ENCODE results near the gene VANGL1.

VANGL1 gene

GRCh38 chr1:115647919-115648650 lies 6.3 kb downstream of the VANGL1 start:
- Histone ChIP-seq H3K18ac (ENCODE audit: low read depth in 1 of 2, low read length in 2 of 2) (no peak overlapping the region), H3K27ac (ENCODE audit: low read length, poor library complexity, severe bottlenecking) (no peak overlapping the region), H3K14ac (ENCODE audit: low read length in 2 of 2) (no peak overlapping the region), H3K4ac (ENCODE audit: low read depth in 1 of 2, low read length in 2 of 2) (no peak overlapping the region), H2BK120ac (ENCODE audit: low read depth, low read length) (no peak overlapping the region), H2AK5ac (ENCODE audit: low read length, severe bottlenecking) (no peak overlapping the region), H4K8ac (ENCODE audit: low read length) (no peak overlapping the region), H3K36me3 (ENCODE audit: control insufficient read depth in 1 of 2, insufficient read depth in 2 of 2, low read depth in 1 of 2, low read length in 2 of 2) (peaks cover 4 to 14% of the 10 kb centered on the region in 2 experiments), H3K23ac (ENCODE audit: low read length in 2 of 2) (no peak overlapping the region), H4K91ac (ENCODE audit: low read length) (no peak overlapping the region), H3K4me2 (ENCODE audit: low read length, poor library complexity, severe bottlenecking) (no peak overlapping the region), H2BK12ac (ENCODE audit: low read length in 2 of 2) (peak overlapping the region in 1 of 2 experiments; percentile 15), H2AFZ (ENCODE audit: low read depth, low read length) (no peak overlapping the region), H3K9ac (ENCODE audit: low read length) (no peak overlapping the region), H3K9me3 (ENCODE audit: control insufficient read depth, low read length) (no peaks in the 10 kb centered on the region), H3K4me3 (ENCODE audit: insufficient read depth in 1 of 2, low read depth in 1 of 2, low read length in 2 of 2) (no peak overlapping the region), H2BK5ac (ENCODE audit: low read depth, low read length, poor library complexity, severe bottlenecking) (no peak overlapping the region), H3K4me1 (ENCODE audit: control insufficient read depth, insufficient read depth, low read depth, low read length) (peaks cover 19% of the 10 kb centered on the region), H3K79me1 (replicated peaks; ENCODE audit: low read length, poor library complexity, severe bottlenecking) (peaks cover 32% of the 10 kb centered on the region), H3K27me3 (ENCODE audit: control insufficient read depth in 1 of 2, insufficient read depth in 1 of 2, low read length in 2 of 2) (no peaks in the 10 kb centered on the region), H2BK15ac (ENCODE audit: low read depth, poor library complexity, severe bottlenecking) (no peak overlapping the region)
- 94% methylated on average over 3 of the region's 3 CpGs for WGBS
- no peak for DNase-seq

DNA sequence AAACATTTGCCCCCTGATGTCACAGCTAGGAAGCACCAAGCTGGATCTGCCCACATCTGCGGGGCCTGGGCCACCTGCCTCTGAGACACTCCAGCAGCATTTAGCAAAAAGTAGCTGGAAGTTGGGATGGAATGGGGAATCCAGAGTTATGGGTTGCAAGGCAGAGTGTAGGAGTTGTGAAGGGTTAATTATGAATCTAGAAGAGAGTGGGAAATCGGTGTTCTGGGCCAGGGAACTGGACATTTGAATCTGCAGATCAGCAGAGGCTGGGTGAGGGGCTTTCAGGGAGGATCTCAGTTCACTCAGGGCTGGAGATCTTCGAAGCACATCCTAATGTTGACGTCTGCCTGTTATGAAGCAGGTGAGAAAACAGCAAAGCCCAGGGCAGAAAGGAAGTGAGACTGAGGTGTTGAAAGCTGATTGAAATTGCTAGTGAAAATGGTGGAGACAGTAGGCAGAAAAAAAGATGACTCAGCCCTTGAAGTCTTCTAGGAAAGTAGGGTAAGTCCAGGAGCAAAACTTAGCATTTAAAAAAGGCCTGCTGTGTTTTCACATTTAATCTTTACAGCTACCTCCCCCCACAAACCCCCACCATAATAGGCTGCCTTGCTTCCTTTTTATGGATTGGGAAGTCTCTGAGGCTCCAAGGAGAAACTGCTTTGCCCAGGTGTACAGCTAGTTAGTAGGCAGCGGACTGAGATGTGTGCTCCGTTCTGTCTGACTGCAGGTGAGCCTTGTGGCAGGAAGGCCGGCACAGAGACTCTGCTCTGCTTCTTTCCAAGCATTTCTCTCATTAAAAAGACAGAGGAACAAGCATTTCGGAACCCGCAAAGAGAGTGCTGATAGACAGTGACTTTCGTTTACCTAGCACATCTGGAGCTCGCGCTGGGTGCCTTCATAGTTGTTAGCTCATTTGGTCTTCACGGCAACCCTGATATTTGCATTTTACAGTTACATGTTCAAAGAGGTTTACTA lies 7.2 kb downstream of the VANGL1 start:
- Histone ChIP-seq H3K4ac (ENCODE audit: low read depth in 1 of 2, low read length in 2 of 2) (no peak overlapping the region), H2AFZ (ENCODE audit: low read depth, low read length) (no peak overlapping the region), H2BK120ac (ENCODE audit: low read depth, low read length) (no peak overlapping the region), H3K4me1 (ENCODE audit: control insufficient read depth, insufficient read depth, low read depth, low read length) (peaks cover 22% of the 10 kb centered on the region), H3K9me3 (ENCODE audit: control insufficient read depth, low read length) (no peaks in the 10 kb centered on the region), H3K79me1 (replicated peaks; ENCODE audit: low read length, poor library complexity, severe bottlenecking) (peaks cover 38% of the 10 kb centered on the region), H2BK12ac (ENCODE audit: low read length in 2 of 2) (peak overlapping the region in 1 of 2 experiments; percentile 15), H2AK5ac (ENCODE audit: low read length, severe bottlenecking) (peak overlapping the region; percentile 77), H3K9ac (ENCODE audit: low read length) (no peak overlapping the region), H3K36me3 (ENCODE audit: control insufficient read depth in 1 of 2, insufficient read depth in 2 of 2, low read depth in 1 of 2, low read length in 2 of 2) (peaks cover 8 to 21% of the 10 kb centered on the region in 2 experiments), H4K8ac (ENCODE audit: low read length) (no peak overlapping the region), H3K27ac (ENCODE audit: low read length, poor library complexity, severe bottlenecking) (peak overlapping the region; percentile 70), H3K4me2 (ENCODE audit: low read length, poor library complexity, severe bottlenecking) (no peak overlapping the region), H2BK5ac (ENCODE audit: low read depth, low read length, poor library complexity, severe bottlenecking) (peak overlapping the region; percentile 59), H4K91ac (ENCODE audit: low read length) (no peak overlapping the region), H3K27me3 (ENCODE audit: control insufficient read depth in 1 of 2, insufficient read depth in 1 of 2, low read length in 2 of 2) (no peaks in the 10 kb centered on the region), H3K18ac (ENCODE audit: low read depth in 1 of 2, low read length in 2 of 2) (no peak overlapping the region), H3K4me3 (ENCODE audit: insufficient read depth in 1 of 2, low read depth in 1 of 2, low read length in 2 of 2) (no peak overlapping the region), H3K23ac (ENCODE audit: low read length in 2 of 2) (no peak overlapping the region), H3K14ac (ENCODE audit: low read length in 2 of 2) (no peak overlapping the region), H2BK15ac (ENCODE audit: low read depth, poor library complexity, severe bottlenecking) (no peak overlapping the region)
- WGBS = 55% methylated on average over 13 of the region's 13 CpGs
- DNase-seq = peak; percentile 24

GRCh38 chr1:115649964-115650363 lies 8.2 kb downstream of the VANGL1 start:
- Histone ChIP-seq H3K4ac (ENCODE audit: low read depth in 1 of 2, low read length in 2 of 2) (peak overlapping the region in 1 of 2 experiments; percentile 54), H2BK5ac (ENCODE audit: low read depth, low read length, poor library complexity, severe bottlenecking) (peak overlapping the region; percentile 61), H3K4me2 (ENCODE audit: low read length, poor library complexity, severe bottlenecking) (peak overlapping the region; percentile 27), H3K4me1 (ENCODE audit: control insufficient read depth, insufficient read depth, low read depth, low read length) (peaks cover 26% of the 10 kb centered on the region), H3K27me3 (ENCODE audit: control insufficient read depth in 1 of 2, insufficient read depth in 1 of 2, low read length in 2 of 2) (no peaks in the 10 kb centered on the region), H3K4me3 (ENCODE audit: insufficient read depth in 1 of 2, low read depth in 1 of 2, low read length in 2 of 2) (peak overlapping the region in 1 of 2 experiments; percentile 14), H2BK12ac (ENCODE audit: low read length in 2 of 2) (peak overlapping the region in 1 of 2 experiments; percentile 29), H3K27ac (ENCODE audit: low read length, poor library complexity, severe bottlenecking) (peak overlapping the region; percentile 70), H2AFZ (ENCODE audit: low read depth, low read length) (no peak overlapping the region), H3K23ac (ENCODE audit: low read length in 2 of 2) (no peak overlapping the region), H4K8ac (ENCODE audit: low read length) (peak overlapping the region; percentile 56), H3K9me3 (ENCODE audit: control insufficient read depth, low read length) (no peaks in the 10 kb centered on the region), H2BK15ac (ENCODE audit: low read depth, poor library complexity, severe bottlenecking) (no peak overlapping the region), H2AK5ac (ENCODE audit: low read length, severe bottlenecking) (peak overlapping the region; percentile 88), H3K14ac (ENCODE audit: low read length in 2 of 2) (no peak overlapping the region), H3K18ac (ENCODE audit: low read depth in 1 of 2, low read length in 2 of 2) (peak overlapping the region in 1 of 2 experiments; percentile 18), H3K79me1 (replicated peaks; ENCODE audit: low read length, poor library complexity, severe bottlenecking) (peaks cover 41% of the 10 kb centered on the region), H2BK120ac (ENCODE audit: low read depth, low read length) (no peak overlapping the region), H3K36me3 (ENCODE audit: control insufficient read depth in 1 of 2, insufficient read depth in 2 of 2, low read depth in 1 of 2, low read length in 2 of 2) (peaks cover 9 to 21% of the 10 kb centered on the region in 2 experiments), H3K9ac (ENCODE audit: low read length) (peak overlapping the region; percentile 33), H4K91ac (ENCODE audit: low read length) (peak overlapping the region; percentile 62)
- WGBS = 50% methylated on average over 3 of the region's 3 CpGs
- DNase-seq = peak; percentile 25

DNA sequence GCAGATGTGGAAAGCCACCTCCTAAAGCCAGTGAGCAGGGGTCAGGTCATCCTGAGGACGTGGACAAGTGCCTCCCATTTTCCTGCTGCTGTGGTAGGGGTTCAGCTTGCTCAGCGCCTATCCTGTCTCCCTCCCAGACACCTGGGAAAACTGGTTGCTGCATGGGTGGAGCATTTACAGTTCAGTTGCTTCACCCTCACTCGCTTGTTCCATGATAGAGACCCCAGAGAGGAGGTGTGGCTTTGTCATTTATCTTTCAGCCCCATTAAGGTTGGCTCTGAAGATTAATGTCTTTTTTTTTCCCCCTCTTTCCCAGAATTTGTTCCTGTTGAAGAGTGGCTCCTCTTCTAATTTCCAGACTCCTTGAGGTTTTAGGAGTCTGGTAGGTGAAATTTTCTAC lies 9.2 kb downstream of the VANGL1 start:
- Histone ChIP-seq H3K23ac (ENCODE audit: low read length in 2 of 2) (no peak overlapping the region), H2AK5ac (ENCODE audit: low read length, severe bottlenecking) (peak overlapping the region; percentile 91), H3K4ac (ENCODE audit: low read depth in 1 of 2, low read length in 2 of 2) (peak overlapping the region in 1 of 2 experiments; percentile 19), H3K4me3 (ENCODE audit: insufficient read depth in 1 of 2, low read depth in 1 of 2, low read length in 2 of 2) (no peak overlapping the region), H2AFZ (ENCODE audit: low read depth, low read length) (no peak overlapping the region), H3K27ac (ENCODE audit: low read length, poor library complexity, severe bottlenecking) (no peak overlapping the region), H2BK15ac (ENCODE audit: low read depth, poor library complexity, severe bottlenecking) (no peak overlapping the region), H2BK120ac (ENCODE audit: low read depth, low read length) (no peak overlapping the region), H3K79me1 (replicated peaks; ENCODE audit: low read length, poor library complexity, severe bottlenecking) (peaks cover 48% of the 10 kb centered on the region), H4K8ac (ENCODE audit: low read length) (peak overlapping the region; percentile 38), H3K36me3 (ENCODE audit: control insufficient read depth in 1 of 2, insufficient read depth in 2 of 2, low read depth in 1 of 2, low read length in 2 of 2) (peaks cover 11 to 21% of the 10 kb centered on the region in 2 experiments), H3K27me3 (ENCODE audit: control insufficient read depth in 1 of 2, insufficient read depth in 1 of 2, low read length in 2 of 2) (no peaks in the 10 kb centered on the region), H3K4me1 (ENCODE audit: control insufficient read depth, insufficient read depth, low read depth, low read length) (peaks cover 34% of the 10 kb centered on the region), H2BK5ac (ENCODE audit: low read depth, low read length, poor library complexity, severe bottlenecking) (no peak overlapping the region), H3K18ac (ENCODE audit: low read depth in 1 of 2, low read length in 2 of 2) (no peak overlapping the region), H2BK12ac (ENCODE audit: low read length in 2 of 2) (no peak overlapping the region), H3K4me2 (ENCODE audit: low read length, poor library complexity, severe bottlenecking) (no peak overlapping the region), H3K14ac (ENCODE audit: low read length in 2 of 2) (no peak overlapping the region), H4K91ac (ENCODE audit: low read length) (peak overlapping the region; percentile 70), H3K9me3 (ENCODE audit: control insufficient read depth, low read length) (no peaks in the 10 kb centered on the region), H3K9ac (ENCODE audit: low read length) (no peak overlapping the region)
- no peak for DNase-seq
- WGBS = 72% methylated on average over 3 of the region's 3 CpGs

Measured in mesenchymal stem cell (in vitro differentiated cells and primary cell).